GM12878 (cell line): ENCODE data around the gene CCDC149. TPM values are rescaled to one million over a fixed set of nuclear protein-coding genes. Genes with fewer than 3 reads are reported as not detected.

Experiments used
- ATAC-seq: fragments of 200-7000 bp; cut with Tn5 transposase; 3 replicates; pipeline ENCODE4 v1.9.1; 2020; ENCODE audit warnings: mild to moderate bottlenecking, moderate library complexity
- BruUV-seq: library from RNA; stranded (reverse); fragments of 400-500 nt; replicated peaks from 2 replicates; lab custom pipeline; 2021; lab: Mats Ljungman, UMichigan
- CTCF ChIA-PET: fragments of 300-600 bp; sonication (Branson Sonifier 250); formaldehyde crosslinking; extraction: SDS; loops from one replicate; lab custom pipeline; 2021; ENCODE audit warnings: inconsistent platforms; lab: Yijun Ruan, JAX
- POLR2A ChIA-PET: fragments of 350-600 bp; formaldehyde crosslinking; extraction: SDS; loops from one replicate; lab custom pipeline; 2021; ENCODE audit warnings: inconsistent platforms; lab: Charles Lee
- RAD21 ChIA-PET: fragments of 300-600 bp; sonication (Branson Sonifier 250); formaldehyde crosslinking; loops from one replicate; lab custom pipeline; 2023; ENCODE audit warnings: antibody characterized with exemption; ENCODE audit not compliant: unreplicated experiment; lab: Charles Lee
- SMC1A ChIA-PET: fragments of 300-600 bp; sonication (Branson Sonifier 250); formaldehyde crosslinking; loops from one replicate; lab custom pipeline; 2023; ENCODE audit not compliant: unreplicated experiment, uncharacterized antibody; lab: Charles Lee
- DNase-seq: peaks from one replicate; pipeline ENCODE4 v3.0.0-alpha.2; 2011; ENCODE audit warnings: low read depth, low spot score
- FAIRE-seq: peaks from 3 replicates; lab custom pipeline; 2011; peaks lifted over from hg19 to GRCh38; lab: Jason Lieb, UNC
- H2AFZ ChIP-seq: 2 replicates; pipeline ENCODE4 v1.6.0; 2011; ENCODE audit warnings: low read depth, low read length, control low read depth; ENCODE audit not compliant: control insufficient read depth
- H3K27ac ChIP-seq: 2 replicates; pipeline ENCODE4 v1.5.1; 2011; ENCODE audit warnings: control low read depth; ENCODE audit not compliant: control insufficient read depth, insufficient read depth
- H3K27me3 ChIP-seq, 2 experiments: replicated peaks in 1 of 2; 2 replicates each; pipeline versions ENCODE4 v1.6.0 to v1.6.1; 2011; ENCODE audit warnings: low read length in 1 of 2; ENCODE audit not compliant: control insufficient read depth in 2 of 2, insufficient read depth in 2 of 2
- H3K36me3 ChIP-seq, 2 experiments: 2 replicates each; pipeline ENCODE4 v1.5.1; 2011; ENCODE audit warnings: low read length in 1 of 2; ENCODE audit not compliant: control insufficient read depth in 2 of 2, insufficient read depth in 2 of 2
- H3K4me1 ChIP-seq: 2 replicates; pipeline ENCODE4 v1.6.1; 2011; ENCODE audit warnings: mild to moderate bottlenecking, low read length, moderate library complexity, mixed read lengths; ENCODE audit not compliant: control insufficient read depth, insufficient read depth
- H3K4me2 ChIP-seq: 2 replicates; pipeline ENCODE4 v1.6.0; 2011; ENCODE audit warnings: control low read depth; ENCODE audit not compliant: control insufficient read depth, insufficient read depth
- H3K4me3 ChIP-seq: fragments of 200-600 bp; sonication (generic); 2 replicates; pipeline ENCODE4 v1.5.1; 2016
- H3K79me2 ChIP-seq: 2 replicates; pipeline ENCODE4 v1.6.0; 2011; ENCODE audit warnings: low read length; ENCODE audit not compliant: control insufficient read depth, insufficient read depth
- H3K9ac ChIP-seq: 2 replicates; pipeline ENCODE4 v1.8.0; 2011; ENCODE audit warnings: low read length, control low read depth, mixed read lengths; ENCODE audit not compliant: control insufficient read depth, insufficient read depth
- H3K9me3 ChIP-seq: replicated peaks from 3 replicates; pipeline ENCODE4 v1.5.1; 2011; ENCODE audit warnings: mild to moderate bottlenecking, low read length; ENCODE audit not compliant: control insufficient read depth, insufficient read depth
- H4K20me1 ChIP-seq: 2 replicates; pipeline ENCODE4 v1.6.0; 2011; ENCODE audit not compliant: control insufficient read depth, insufficient read depth
- ATF7 ChIP-seq: fragments of 450-650 bp; IDR thresholded peaks from 2 replicates; pipeline ENCODE4 v1.6.1; 2016; ENCODE audit warnings: low read depth, mild to moderate bottlenecking
- BCL3 ChIP-seq: IDR thresholded peaks from 2 replicates; pipeline ENCODE4 v1.6.1; 2011; ENCODE audit warnings: borderline replicate concordance, low read depth, mild to moderate bottlenecking, moderate library complexity, low read length; ENCODE audit not compliant: insufficient read depth, poor library complexity, severe bottlenecking
- CTCF ChIP-seq, 3 experiments: IDR thresholded peaks in 2 of 3; conservative IDR thresholded peaks in 1 of 3; 2 replicates each; pipeline ENCODE4 v1.5.1; 2011; ENCODE audit warnings: low read depth in 3 of 3, low read length in 3 of 3, mild to moderate bottlenecking in 3 of 3, control low read depth in 2 of 3, moderate library complexity in 2 of 3, inconsistent platforms in 1 of 3, mixed read lengths in 1 of 3; ENCODE audit not compliant: control insufficient read depth in 2 of 3, insufficient read depth in 1 of 3; ENCODE audit errors: extremely low read depth in 1 of 3
- FOXM1 ChIP-seq: IDR thresholded peaks from 2 replicates; pipeline ENCODE4 v1.6.1; 2012; ENCODE audit warnings: low read depth, mild to moderate bottlenecking, inconsistent platforms, low read length, moderate library complexity
- GABPA ChIP-seq: IDR thresholded peaks from 2 replicates; pipeline ENCODE4 v1.6.1; 2014; ENCODE audit warnings: antibody characterized with exemption, low read depth, mild to moderate bottlenecking, inconsistent platforms
- IKZF2 ChIP-seq, 2 experiments: fragments of 450-650 bp; IDR thresholded peaks; 2 replicates each; pipeline ENCODE4 v1.6.1; 2017; ENCODE audit warnings: mild to moderate bottlenecking in 2 of 2, moderate library complexity in 2 of 2
- MTA3 ChIP-seq: IDR thresholded peaks from 2 replicates; pipeline ENCODE4 v1.6.1; 2012; ENCODE audit warnings: low read length, inconsistent platforms, borderline replicate concordance
- MXI1 ChIP-seq: fragments of 150-350 bp; IDR thresholded peaks from 2 replicates; pipeline ENCODE4 v1.6.1; 2011; ENCODE audit warnings: low read depth, mild to moderate bottlenecking, inconsistent platforms, low read length, improper control_type of control experiment
- REST ChIP-seq: IDR thresholded peaks from 2 replicates; pipeline ENCODE4 v1.6.1; 2012; ENCODE audit warnings: mild to moderate bottlenecking, low read depth, low read length
- SRF ChIP-seq, 2 experiments: IDR thresholded peaks; 2 replicates each; pipeline ENCODE4 v1.6.1; 2011; ENCODE audit warnings: low read depth in 2 of 2, low read length in 2 of 2, mild to moderate bottlenecking in 1 of 2, moderate library complexity in 1 of 2
- USF2 ChIP-seq: IDR thresholded peaks from 2 replicates; pipeline ENCODE4 v1.6.1; 2011; ENCODE audit warnings: low read depth, low read length, improper control_type of control experiment, borderline replicate concordance
- ZBTB11 ChIP-seq: fragments of 450-650 bp; formaldehyde crosslinking; IDR thresholded peaks from 2 replicates; pipeline ENCODE4 v1.5.0; 2022; ENCODE audit warnings: mild to moderate bottlenecking, missing genetic modification characterization
- WGBS: methylation state at CpG from one replicate; pipeline ENCODE4 v1.1.6; 2016; ENCODE audit warnings: low lambda C conversion rate; ENCODE audit not compliant: insufficient replicate concordance, insufficient coverage; ENCODE audit errors: missing lambda C conversion rate; 5-methylcytosine and 5-hydroxymethylcytosine counted together
- in situ Hi-C: fragments of 300-500 bp; cut with MboI; formaldehyde crosslinking; loops from 9 replicates; pipeline ENCODE4 v1.14.3; 2018; ENCODE audit warnings: mixed read lengths
- intact Hi-C: fragments of 100-400 bp; cut with micrococcal nuclease; formaldehyde crosslinking; loops from one replicate; pipeline ENCODE4 v1.14.2; 2022; ENCODE audit not compliant: unreplicated experiment
- polyA plus RNA-seq, 11 experiments: library from polyadenylated mRNA; depleted of rRNA in 4 of 11; unstranded in 6 of 11; stranded (reverse) in 5 of 11; fragments of >200 nt; fragmentation: Nextera tagmentation in 4 of 11; fragmentation: Illumina TruSeq in 1 of 11; extraction: Ambion mirVana in 4 of 11; extraction: Trizol in 1 of 11; gene quantifications; 1 replicate in 1 of 11; 2 replicates in 10 of 11; pipeline versions ENCODE4 v1.2.1 to v1.2.3, GENCODE V29; 2011 to 2016; ENCODE audit warnings: inconsistent platforms in 2 of 11, missing spikeins in 2 of 11, low read depth in 1 of 11
- total RNA-seq, 4 experiments: library from RNA; depleted of rRNA in 3 of 4; stranded (reverse); fragments of >200 nt in 3 of 4; fragmentation: Illumina TruSeq in 1 of 4; extraction: Trizol in 1 of 4; gene quantifications; 2 replicates each; pipeline versions ENCODE4 v1.2.1 to v1.2.3, GENCODE V29; 2013 to 2021

Gene CCDC149
- total and polyA plus RNA-seq, 10 of the 15 experiments (the other 5 are each of a cell fraction or from before 2014, with no cell fraction given), result 0.03 to 0.04 (median 0.04) TPM; not detected in 7

- Histone ChIP-seq H3K9ac (no peak overlapping the region), H3K9me3 (no peaks in the 10 kb centered on the region), H3K4me3 (no peak overlapping the region), H3K36me3 (no peaks in the 10 kb centered on the region), H3K4me2 (no peak overlapping the region), H4K20me1 (no peaks in the 10 kb centered on the region), H3K79me2 (no peaks in the 10 kb centered on the region), H3K27me3 (no peaks in the 10 kb centered on the region), H3K27ac (no peak overlapping the region), H2AFZ (no peak overlapping the region), H3K4me1 (no peaks in the 10 kb centered on the region; the same call in 1 of the 2 replicates)
- 0% methylated on average over 3 of the region's 3 CpGs for WGBS
- ChIA-PET CTCF (no interaction called here), SMC1A (no interaction called here), POLR2A (no interaction called here), RAD21 (no interaction called here)
- no TSS peak for BruUV-seq
- FAIRE-seq, result no peak
- no peak for ATAC-seq
- in situ Hi-C loops (no loop called here), intact Hi-C loops (no loop called here)
- no peak for DNase-seq
- TF ChIP-seq MTA3, result no peak
- TF ChIP-seq MXI1, result no peak
- TF ChIP-seq USF2, result no peak
- no peak for TF ChIP-seq ATF7
- no peak for TF ChIP-seq SRF (IDR thresholded peaks at IDR 0.05; ENCODE audit: low read depth in 2 of 2, low read length in 2 of 2)
- TF ChIP-seq GABPA, result no peak
- no peak for TF ChIP-seq CTCF (IDR thresholded peaks at IDR 0.05 in 2 of 3, conservative IDR thresholded peaks at IDR 0.05 in 1 of 3; ENCODE audit: control insufficient read depth in 2 of 3, extremely low read depth in 1 of 3, insufficient read depth in 1 of 3, low read depth in 3 of 3, low read length in 3 of 3)
- TF ChIP-seq IKZF2 (IDR thresholded peaks at IDR 0.05), result no peak
- no peak for TF ChIP-seq FOXM1
- TF ChIP-seq BCL3, result no peak
- TF ChIP-seq ZBTB11 (CRISPR knock-in tag), result no peak
- no peak for TF ChIP-seq REST
These were observed 26.2 kb downstream of the CCDC149 start for GRCh38 chr4:24886596-24886995.
